HG03159 (cell line): ENCODE data around the gene L3MBTL1.

Experiments
- ATAC-seq: cut with Tn5 transposase; IDR thresholded peaks from one replicate; pipeline ENCODE4 v1.9.1; 2021; ENCODE audit warnings: mild to moderate bottlenecking, moderate library complexity; ENCODE audit not compliant: unreplicated experiment

The L3MBTL1 gene

GRCh38 chr20:43507150-43508080, at the start of gene L3MBTL1:
Gene L3MBTL1 (plus strand): TSS chr20:43507697. CDS start chr20:43513504, 5,807 bp downstream.
- no peak for ATAC-seq

- ATAC-seq, result no peak
Observed at GRCh38 chr20:43458422-43458924, 49.0 kb upstream of the L3MBTL1 start.

- ATAC-seq, result no peak
Observed at GRCh38 chr20:43459022-43459942, 48.2 kb upstream of the L3MBTL1 start.

- no peak for ATAC-seq
Observed at GRCh38 chr20:43460172-43460829, 47.2 kb upstream of the L3MBTL1 start.

- no peak for ATAC-seq
Observed at GRCh38 chr20:43460830-43461200, 46.7 kb upstream of the L3MBTL1 start.

GRCh38 chr20:43461894-43462659, 45.4 kb upstream of the L3MBTL1 start:
- no peak for ATAC-seq

GRCh38 chr20:43462660-43463526, 44.6 kb upstream of the L3MBTL1 start:
- no peak for ATAC-seq

GRCh38 chr20:43463527-43464218, 43.8 kb upstream of the L3MBTL1 start:
- no peak for ATAC-seq

- no peak for ATAC-seq
Observed at GRCh38 chr20:43464219-43464790, 43.2 kb upstream of the L3MBTL1 start.

- ATAC-seq, result no peak
Observed at GRCh38 chr20:43465625-43465943, 41.9 kb upstream of the L3MBTL1 start.

- no peak for ATAC-seq
Observed at GRCh38 chr20:43467589-43467988, 39.9 kb upstream of the L3MBTL1 start.

- ATAC-seq, result no peak
Observed at GRCh38 chr20:43472671-43473380, 34.7 kb upstream of the L3MBTL1 start.

GRCh38 chr20:43473381-43473704, 34.2 kb upstream of the L3MBTL1 start:
- ATAC-seq, result no peak

- no peak for ATAC-seq
Observed at GRCh38 chr20:43477193-43477592, 30.3 kb upstream of the L3MBTL1 start.

GRCh38 chr20:43477619-43478018, 29.9 kb upstream of the L3MBTL1 start:
- ATAC-seq, result no peak

- ATAC-seq, result no peak
Observed at GRCh38 chr20:43490038-43490437, 17.5 kb upstream of the L3MBTL1 start.

GRCh38 chr20:43492101-43492500, 15.4 kb upstream of the L3MBTL1 start:
- no peak for ATAC-seq

- ATAC-seq, result no peak
Observed at GRCh38 chr20:43495388-43495787, 12.1 kb upstream of the L3MBTL1 start.
